ENCODE measurements around the gene GPRC5C.

GRCh38 chr17:74460996-74461395 lies 29.1 kb downstream of the GPRC5C start:
- TF ChIP-seq, protein P1, sequence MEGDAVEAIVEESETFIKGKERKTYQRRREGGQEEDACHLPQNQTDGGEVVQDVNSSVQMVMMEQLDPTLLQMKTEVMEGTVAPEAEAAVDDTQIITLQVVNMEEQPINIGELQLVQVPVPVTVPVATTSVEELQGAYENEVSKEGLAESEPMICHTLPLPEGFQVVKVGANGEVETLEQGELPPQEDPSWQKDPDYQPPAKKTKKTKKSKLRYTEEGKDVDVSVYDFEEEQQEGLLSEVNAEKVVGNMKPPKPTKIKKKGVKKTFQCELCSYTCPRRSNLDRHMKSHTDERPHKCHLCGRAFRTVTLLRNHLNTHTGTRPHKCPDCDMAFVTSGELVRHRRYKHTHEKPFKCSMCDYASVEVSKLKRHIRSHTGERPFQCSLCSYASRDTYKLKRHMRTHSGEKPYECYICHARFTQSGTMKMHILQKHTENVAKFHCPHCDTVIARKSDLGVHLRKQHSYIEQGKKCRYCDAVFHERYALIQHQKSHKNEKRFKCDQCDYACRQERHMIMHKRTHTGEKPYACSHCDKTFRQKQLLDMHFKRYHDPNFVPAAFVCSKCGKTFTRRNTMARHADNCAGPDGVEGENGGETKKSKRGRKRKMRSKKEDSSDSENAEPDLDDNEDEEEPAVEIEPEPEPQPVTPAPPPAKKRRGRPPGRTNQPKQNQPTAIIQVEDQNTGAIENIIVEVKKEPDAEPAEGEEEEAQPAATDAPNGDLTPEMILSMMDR (conservative IDR thresholded peaks at IDR 0.05): no peak
- no peak for TF ChIP-seq ZFX (IDR thresholded peaks at IDR 0.05)
